Neural cell (in vitro differentiated cells): ENCODE results near the gene RGL1. TPM values are rescaled to one million over a fixed set of nuclear protein-coding genes. Genes with fewer than 3 reads are reported as not detected.

Experiments
- H2AFZ ChIP-seq: fragments of 200-600, 300-800 bp; sonication (generic), shearing (Covaris generic); 2 replicates; pipeline ENCODE4 v1.6.0; 2014; ENCODE audit warnings: low read depth, mild to moderate bottlenecking, antibody characterized with exemption, low read length, moderate library complexity
- H3F3A ChIP-seq: fragments of 200-600 bp; shearing (Covaris generic); 2 replicates; pipeline ENCODE4 v1.6.1; 2016; ENCODE audit warnings: mild to moderate bottlenecking, moderate library complexity, mixed read lengths, antibody characterized with exemption, low read length; ENCODE audit not compliant: insufficient read depth, poor library complexity, severe bottlenecking
- H3K27ac ChIP-seq: fragments of 200-600, 300-800 bp; sonication (generic), shearing (Covaris generic); 2 replicates; pipeline ENCODE4 v1.5.1; 2014; ENCODE audit warnings: mild to moderate bottlenecking, low read length, moderate library complexity
- H3K27me3 ChIP-seq: fragments of 300-800, 200-600 bp; sonication (generic), shearing (Covaris generic); 2 replicates; pipeline ENCODE4 v1.6.0; 2014; ENCODE audit warnings: mild to moderate bottlenecking, low read depth, low read length, moderate library complexity; ENCODE audit not compliant: insufficient read depth
- H3K36me3 ChIP-seq: fragments of 300-800, 200-600 bp; sonication (generic), shearing (Covaris generic); 2 replicates; pipeline ENCODE4 v1.5.1; 2014; ENCODE audit warnings: mild to moderate bottlenecking, antibody characterized with exemption, low read length, moderate library complexity; ENCODE audit not compliant: insufficient read depth
- H3K4me2 ChIP-seq: fragments of 300-800, 200-600 bp; sonication (generic), shearing (Covaris generic); 2 replicates; pipeline ENCODE4 v1.6.0; 2014; ENCODE audit warnings: mild to moderate bottlenecking, low read length
- H3K4me3 ChIP-seq: fragments of 300-800, 200-600 bp; sonication (generic), shearing (Covaris generic); 2 replicates; pipeline ENCODE4 v1.5.1; 2014; ENCODE audit warnings: mild to moderate bottlenecking, low read length, moderate library complexity
- H3K79me2 ChIP-seq: fragments of 200-600 bp; shearing (Covaris generic); replicated peaks from 2 replicates; pipeline ENCODE4 v1.6.0; 2014; ENCODE audit warnings: mild to moderate bottlenecking, low read length, moderate library complexity; ENCODE audit not compliant: insufficient read depth
- H3K9ac ChIP-seq: fragments of 300-800, 200-600 bp; sonication (generic), shearing (Covaris generic); 2 replicates; pipeline ENCODE4 v1.6.1; 2016; ENCODE audit warnings: mild to moderate bottlenecking, low read length, mixed read lengths
- H3K9me2 ChIP-seq: fragments of 200-600 bp; shearing (Covaris generic); 2 replicates; pipeline ENCODE4 v1.6.1; 2016; ENCODE audit warnings: mild to moderate bottlenecking, low read length, mixed read lengths; ENCODE audit not compliant: insufficient read depth
- H3K9me3 ChIP-seq: fragments of 200-600, 300-800 bp; sonication (generic), shearing (Covaris generic); 2 replicates; pipeline ENCODE4 v1.6.1; 2016; ENCODE audit warnings: mild to moderate bottlenecking, mixed run types, low read length, moderate library complexity, mixed read lengths
- H4K20me1 ChIP-seq: fragments of 200-600 bp; shearing (Covaris generic); 2 replicates; pipeline ENCODE4 v1.6.1; 2016; ENCODE audit warnings: mild to moderate bottlenecking, mixed run types; ENCODE audit not compliant: insufficient read depth
- EP300 ChIP-seq: fragments of 450-650 bp; conservative IDR thresholded peaks from 2 replicates; pipeline ENCODE4 v1.6.1; 2014; ENCODE audit warnings: antibody characterized with exemption, mild to moderate bottlenecking, moderate library complexity; ENCODE audit not compliant: poor library complexity, severe bottlenecking
- EZH2 ChIP-seq: fragments of 200-600, 300-800 bp; shearing (Covaris generic), sonication (generic); IDR thresholded peaks from 2 replicates; pipeline ENCODE4 v1.6.1; 2014; ENCODE audit warnings: antibody characterized with exemption, low read length, borderline replicate concordance, mild to moderate bottlenecking; ENCODE audit not compliant: insufficient read depth, poor library complexity, severe bottlenecking
- MXI1 ChIP-seq: fragments of 450-650 bp; conservative IDR thresholded peaks from 2 replicates; pipeline ENCODE4 v1.6.1; 2014; ENCODE audit warnings: antibody characterized with exemption, mild to moderate bottlenecking; ENCODE audit not compliant: poor library complexity, severe bottlenecking
- POLR2AphosphoS5 ChIP-seq: IDR thresholded peaks from 2 replicates; pipeline ENCODE4 v1.6.1; 2012
- RAD21 ChIP-seq: fragments of 450-650 bp; conservative IDR thresholded peaks from 2 replicates; pipeline ENCODE4 v1.6.1; 2014; ENCODE audit warnings: antibody characterized with exemption, mild to moderate bottlenecking, moderate library complexity
- SMC3 ChIP-seq: fragments of 450-650 bp; conservative IDR thresholded peaks from 2 replicates; pipeline ENCODE4 v1.6.1; 2014; ENCODE audit warnings: antibody characterized with exemption, mild to moderate bottlenecking, moderate library complexity; ENCODE audit not compliant: poor library complexity
- TAF1 ChIP-seq: IDR thresholded peaks from 2 replicates; pipeline ENCODE4 v1.6.1; 2012; ENCODE audit warnings: low read depth
- polyA plus RNA-seq: library from polyadenylated mRNA; depleted of rRNA; stranded (reverse); fragments of >200 nt; gene quantifications from 2 replicates; pipeline ENCODE4 v1.2.3, GENCODE V29; 2014
- TF ChIP-seq, protein P1 (sequence below): IDR thresholded peaks from 2 replicates; pipeline ENCODE4 v1.6.1; 2012; ENCODE audit warnings: borderline replicate concordance
- TF ChIP-seq, protein P2 (sequence below): fragments of 450-650 bp; IDR thresholded peaks from 2 replicates; pipeline ENCODE4 v1.5.1; 2014; ENCODE audit warnings: antibody characterized with exemption, mild to moderate bottlenecking, moderate library complexity; ENCODE audit not compliant: poor library complexity, severe bottlenecking

Gene RGL1
- polyA plus RNA-seq, 1 donor from 2014 or later, result 14.7 TPM

GRCh38 chr1:183832459-183832858 is 27.5 kb downstream of the RGL1 start:
- no peak overlapping the region for H3K4me2 ChIP-seq
- no peaks in the 10 kb centered on the region for H3K79me2 ChIP-seq
- no peaks in the 10 kb centered on the region for H3K27me3 ChIP-seq
- no peaks in the 10 kb centered on the region for H3F3A ChIP-seq
- no peaks in the 10 kb centered on the region for H3K9me3 ChIP-seq
- no peak overlapping the region for H3K27ac ChIP-seq
- no peaks in the 10 kb centered on the region for H3K9me2 ChIP-seq
- TF ChIP-seq POLR2AphosphoS5, result no peak
- no peak for TF ChIP-seq RAD21
- no peak for TF ChIP-seq SMC3
- TF ChIP-seq, protein P1, sequence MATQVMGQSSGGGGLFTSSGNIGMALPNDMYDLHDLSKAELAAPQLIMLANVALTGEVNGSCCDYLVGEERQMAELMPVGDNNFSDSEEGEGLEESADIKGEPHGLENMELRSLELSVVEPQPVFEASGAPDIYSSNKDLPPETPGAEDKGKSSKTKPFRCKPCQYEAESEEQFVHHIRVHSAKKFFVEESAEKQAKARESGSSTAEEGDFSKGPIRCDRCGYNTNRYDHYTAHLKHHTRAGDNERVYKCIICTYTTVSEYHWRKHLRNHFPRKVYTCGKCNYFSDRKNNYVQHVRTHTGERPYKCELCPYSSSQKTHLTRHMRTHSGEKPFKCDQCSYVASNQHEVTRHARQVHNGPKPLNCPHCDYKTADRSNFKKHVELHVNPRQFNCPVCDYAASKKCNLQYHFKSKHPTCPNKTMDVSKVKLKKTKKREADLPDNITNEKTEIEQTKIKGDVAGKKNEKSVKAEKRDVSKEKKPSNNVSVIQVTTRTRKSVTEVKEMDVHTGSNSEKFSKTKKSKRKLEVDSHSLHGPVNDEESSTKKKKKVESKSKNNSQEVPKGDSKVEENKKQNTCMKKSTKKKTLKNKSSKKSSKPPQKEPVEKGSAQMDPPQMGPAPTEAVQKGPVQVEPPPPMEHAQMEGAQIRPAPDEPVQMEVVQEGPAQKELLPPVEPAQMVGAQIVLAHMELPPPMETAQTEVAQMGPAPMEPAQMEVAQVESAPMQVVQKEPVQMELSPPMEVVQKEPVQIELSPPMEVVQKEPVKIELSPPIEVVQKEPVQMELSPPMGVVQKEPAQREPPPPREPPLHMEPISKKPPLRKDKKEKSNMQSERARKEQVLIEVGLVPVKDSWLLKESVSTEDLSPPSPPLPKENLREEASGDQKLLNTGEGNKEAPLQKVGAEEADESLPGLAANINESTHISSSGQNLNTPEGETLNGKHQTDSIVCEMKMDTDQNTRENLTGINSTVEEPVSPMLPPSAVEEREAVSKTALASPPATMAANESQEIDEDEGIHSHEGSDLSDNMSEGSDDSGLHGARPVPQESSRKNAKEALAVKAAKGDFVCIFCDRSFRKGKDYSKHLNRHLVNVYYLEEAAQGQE, result no peak
- no peak for TF ChIP-seq MXI1
- no peak for TF ChIP-seq TAF1
- no peak for TF ChIP-seq EZH2
- TF ChIP-seq, protein P2, sequence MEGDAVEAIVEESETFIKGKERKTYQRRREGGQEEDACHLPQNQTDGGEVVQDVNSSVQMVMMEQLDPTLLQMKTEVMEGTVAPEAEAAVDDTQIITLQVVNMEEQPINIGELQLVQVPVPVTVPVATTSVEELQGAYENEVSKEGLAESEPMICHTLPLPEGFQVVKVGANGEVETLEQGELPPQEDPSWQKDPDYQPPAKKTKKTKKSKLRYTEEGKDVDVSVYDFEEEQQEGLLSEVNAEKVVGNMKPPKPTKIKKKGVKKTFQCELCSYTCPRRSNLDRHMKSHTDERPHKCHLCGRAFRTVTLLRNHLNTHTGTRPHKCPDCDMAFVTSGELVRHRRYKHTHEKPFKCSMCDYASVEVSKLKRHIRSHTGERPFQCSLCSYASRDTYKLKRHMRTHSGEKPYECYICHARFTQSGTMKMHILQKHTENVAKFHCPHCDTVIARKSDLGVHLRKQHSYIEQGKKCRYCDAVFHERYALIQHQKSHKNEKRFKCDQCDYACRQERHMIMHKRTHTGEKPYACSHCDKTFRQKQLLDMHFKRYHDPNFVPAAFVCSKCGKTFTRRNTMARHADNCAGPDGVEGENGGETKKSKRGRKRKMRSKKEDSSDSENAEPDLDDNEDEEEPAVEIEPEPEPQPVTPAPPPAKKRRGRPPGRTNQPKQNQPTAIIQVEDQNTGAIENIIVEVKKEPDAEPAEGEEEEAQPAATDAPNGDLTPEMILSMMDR, result no peak
- no peak for TF ChIP-seq EP300
- H3K4me3 ChIP-seq, result no peak overlapping the region
- H3K9ac ChIP-seq, result no peak overlapping the region
- no peaks in the 10 kb centered on the region for H3K36me3 ChIP-seq
- no peak overlapping the region for H2AFZ ChIP-seq
- H4K20me1 ChIP-seq, result no peaks in the 10 kb centered on the region

DNA sequence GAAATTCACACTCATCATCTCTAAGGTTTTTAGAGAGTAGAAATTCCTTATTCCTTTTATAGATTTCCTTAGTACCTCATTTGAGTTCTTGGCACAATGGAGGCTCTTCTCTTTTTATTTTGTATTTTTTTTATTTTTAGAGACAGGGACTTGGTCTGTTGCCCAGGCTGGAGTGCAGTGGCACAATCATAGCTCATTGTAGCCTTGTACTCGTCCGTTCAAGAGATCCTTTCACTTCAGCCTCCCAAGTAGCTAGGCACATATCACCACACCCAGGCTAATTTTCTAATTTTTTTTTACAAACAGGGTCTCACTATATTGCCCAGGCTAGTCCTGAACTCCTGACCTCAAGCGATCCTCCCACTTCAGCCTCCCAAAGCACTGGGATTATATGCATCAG is 29.6 kb downstream of the RGL1 start:
- H3K4me3 ChIP-seq, result no peak overlapping the region
- no peaks in the 10 kb centered on the region for H3K36me3 ChIP-seq
- TF ChIP-seq EP300, result no peak
- no peak for TF ChIP-seq RAD21
- TF ChIP-seq, protein P1, result no peak
- no peak for TF ChIP-seq EZH2
- TF ChIP-seq, protein P2, result no peak
- no peak for TF ChIP-seq SMC3
- TF ChIP-seq MXI1, result no peak
- TF ChIP-seq POLR2AphosphoS5, result no peak
- no peak for TF ChIP-seq TAF1
- H3K27me3 ChIP-seq, result no peaks in the 10 kb centered on the region
- H4K20me1 ChIP-seq, result no peaks in the 10 kb centered on the region
- H3K9me2 ChIP-seq, result no peaks in the 10 kb centered on the region
- H3K9ac ChIP-seq, result no peak overlapping the region
- H3K4me2 ChIP-seq, result no peak overlapping the region
- no peak overlapping the region for H2AFZ ChIP-seq
- H3K27ac ChIP-seq, result no peak overlapping the region
- H3K79me2 ChIP-seq, result no peaks in the 10 kb centered on the region
- no peaks in the 10 kb centered on the region for H3K9me3 ChIP-seq
- H3F3A ChIP-seq, result no peaks in the 10 kb centered on the region
